ENCODE results near the gene CNST. TPM values are rescaled to one million over a fixed set of nuclear protein-coding genes. Genes with fewer than 3 reads are reported as not detected.
A peak's percentile ranks its signal among the peaks of the same experiment; 100 is the strongest.

CNST gene
- total and polyA plus RNA-seq, 9 of the 15 experiments (the other 6 are each of a cell fraction or from before 2014, with no cell fraction given): 17.0 to 55.3 (median 30.8) TPM

- TF ChIP-seq ZNF511 (CRISPR knock-in tag; IDR thresholded peaks at IDR 0.05) (peak; percentile 75; the same call in 1 of the 2 replicates), MLLT1 (IDR thresholded peaks at IDR 0.05) (no peak), ETV5 (CRISPR knock-in tag; IDR thresholded peaks at IDR 0.05; ENCODE audit: low read depth) (0 out of 2 replicates have a peak, but pooled peaks have one; percentile 5), TRIM24 (IDR thresholded peaks at IDR 0.05) (peak in 1 of 2 experiments; percentile 16; a peak in 1 of 4 replicates), ILF3 (IDR thresholded peaks at IDR 0.05; ENCODE audit: borderline replicate concordance) (no peak), ZBTB11 (CRISPR knock-in tag; IDR thresholded peaks at IDR 0.05) (no peak), USF2 (CRISPR knock-in tag; IDR thresholded peaks at IDR 0.05) (peak; percentile 3; the same call in 1 of the 2 replicates), RBBP5 (IDR thresholded peaks at IDR 0.05; ENCODE audit: borderline replicate concordance, insufficient read depth, low read length, poor library complexity, severe bottlenecking) (no peak), BACH1 (tag; IDR thresholded peaks at IDR 0.05) (no peak), SREBF2 (CRISPR knock-in tag; IDR thresholded peaks at IDR 0.05) (no peak), THAP12 (CRISPR knock-in tag; IDR thresholded peaks at IDR 0.05) (no peak), CREM (IDR thresholded peaks at IDR 0.05; ENCODE audit: low read depth) (0 out of 2 replicates have a peak, but pooled peaks have one; percentile 5), CTCFL (IDR thresholded peaks at IDR 0.05; ENCODE audit: borderline replicate concordance, insufficient read depth, low read depth, low read length, poor library complexity, severe bottlenecking) (no peak)
Measured at GRCh38 chr1:246564839-246565750, 1.2 kb upstream of the CNST start (continued).

Measured in K562 (cell line).